Measurements from ENCODE around the gene LMO7.

LMO7 gene

DNA sequence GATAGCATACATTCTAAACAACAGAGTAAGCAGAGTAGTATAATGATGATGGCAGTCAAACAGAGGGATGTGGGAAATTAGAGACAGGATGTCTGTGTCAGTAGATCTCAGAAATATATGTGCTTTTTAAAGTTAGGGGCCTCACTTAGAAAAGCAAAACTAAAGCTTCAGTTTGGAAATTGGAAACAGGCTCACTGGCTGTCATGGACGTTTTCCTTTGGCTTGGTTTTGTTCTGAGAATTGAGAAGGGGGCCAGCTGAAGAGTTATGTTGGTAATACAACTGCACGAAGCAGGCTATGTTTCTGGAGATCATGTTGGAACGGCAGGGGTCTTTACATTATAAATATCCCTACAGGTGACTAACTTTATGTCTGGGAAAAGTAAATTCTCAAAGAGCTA lies 261.3 kb downstream of the LMO7 start:
- H3K4me2 ChIP-seq (ENCODE audit: low read length), result no peak overlapping the region
- TF ChIP-seq, protein P1, sequence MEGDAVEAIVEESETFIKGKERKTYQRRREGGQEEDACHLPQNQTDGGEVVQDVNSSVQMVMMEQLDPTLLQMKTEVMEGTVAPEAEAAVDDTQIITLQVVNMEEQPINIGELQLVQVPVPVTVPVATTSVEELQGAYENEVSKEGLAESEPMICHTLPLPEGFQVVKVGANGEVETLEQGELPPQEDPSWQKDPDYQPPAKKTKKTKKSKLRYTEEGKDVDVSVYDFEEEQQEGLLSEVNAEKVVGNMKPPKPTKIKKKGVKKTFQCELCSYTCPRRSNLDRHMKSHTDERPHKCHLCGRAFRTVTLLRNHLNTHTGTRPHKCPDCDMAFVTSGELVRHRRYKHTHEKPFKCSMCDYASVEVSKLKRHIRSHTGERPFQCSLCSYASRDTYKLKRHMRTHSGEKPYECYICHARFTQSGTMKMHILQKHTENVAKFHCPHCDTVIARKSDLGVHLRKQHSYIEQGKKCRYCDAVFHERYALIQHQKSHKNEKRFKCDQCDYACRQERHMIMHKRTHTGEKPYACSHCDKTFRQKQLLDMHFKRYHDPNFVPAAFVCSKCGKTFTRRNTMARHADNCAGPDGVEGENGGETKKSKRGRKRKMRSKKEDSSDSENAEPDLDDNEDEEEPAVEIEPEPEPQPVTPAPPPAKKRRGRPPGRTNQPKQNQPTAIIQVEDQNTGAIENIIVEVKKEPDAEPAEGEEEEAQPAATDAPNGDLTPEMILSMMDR (IDR thresholded peaks at IDR 0.05), result no peak
- no peak overlapping the region for H3K9ac ChIP-seq
- no peak overlapping the region for H2AFZ ChIP-seq
- H3K27ac ChIP-seq, result no peak overlapping the region
- no peaks in the 10 kb centered on the region for H3K27me3 ChIP-seq (ENCODE audit: control insufficient read depth, insufficient read depth, low read length)
- H3K9me3 ChIP-seq (ENCODE audit: control insufficient read depth, low read length), result no peaks in the 10 kb centered on the region
- no peaks in the 10 kb centered on the region for H3K4me1 ChIP-seq
- H3K79me2 ChIP-seq, result no peaks in the 10 kb centered on the region
- no peak overlapping the region for H3K4me3 ChIP-seq (ENCODE audit: low read depth, low read length)
- H3K36me3 ChIP-seq (ENCODE audit: control insufficient read depth, insufficient read depth, low read length), result no peaks in the 10 kb centered on the region

GRCh38 chr13:75901501-75901900 lies 265.4 kb downstream of the LMO7 start:
- TF ChIP-seq, protein P1 (IDR thresholded peaks at IDR 0.05), result no peak
- H2AFZ ChIP-seq, result no peak overlapping the region
- no peak overlapping the region for H3K4me3 ChIP-seq (ENCODE audit: low read depth, low read length)
- no peaks in the 10 kb centered on the region for H3K79me2 ChIP-seq
- H3K4me2 ChIP-seq (ENCODE audit: low read length), result no peak overlapping the region
- no peak overlapping the region for H3K27ac ChIP-seq
- H3K9me3 ChIP-seq (ENCODE audit: control insufficient read depth, low read length), result no peaks in the 10 kb centered on the region
- H3K4me1 ChIP-seq, result no peaks in the 10 kb centered on the region
- H3K9ac ChIP-seq, result no peak overlapping the region
- no peaks in the 10 kb centered on the region for H3K27me3 ChIP-seq (ENCODE audit: control insufficient read depth, insufficient read depth, low read length)
- H3K36me3 ChIP-seq (ENCODE audit: control insufficient read depth, insufficient read depth, low read length), result no peaks in the 10 kb centered on the region

GRCh38 chr13:75902166-75903104 lies 266.3 kb downstream of the LMO7 start:
- Histone ChIP-seq H3K9me3 (ENCODE audit: control insufficient read depth, low read length) (no peaks in the 10 kb centered on the region), H3K36me3 (ENCODE audit: control insufficient read depth, insufficient read depth, low read length) (no peaks in the 10 kb centered on the region), H3K27ac (no peak overlapping the region), H2AFZ (no peak overlapping the region), H3K79me2 (no peaks in the 10 kb centered on the region), H3K4me2 (ENCODE audit: low read length) (no peak overlapping the region), H3K9ac (no peak overlapping the region), H3K4me1 (no peaks in the 10 kb centered on the region), H3K27me3 (ENCODE audit: control insufficient read depth, insufficient read depth, low read length) (no peaks in the 10 kb centered on the region), H3K4me3 (ENCODE audit: low read depth, low read length) (no peak overlapping the region)
- TF ChIP-seq, protein P1 (IDR thresholded peaks at IDR 0.05), result no peak

DNA sequence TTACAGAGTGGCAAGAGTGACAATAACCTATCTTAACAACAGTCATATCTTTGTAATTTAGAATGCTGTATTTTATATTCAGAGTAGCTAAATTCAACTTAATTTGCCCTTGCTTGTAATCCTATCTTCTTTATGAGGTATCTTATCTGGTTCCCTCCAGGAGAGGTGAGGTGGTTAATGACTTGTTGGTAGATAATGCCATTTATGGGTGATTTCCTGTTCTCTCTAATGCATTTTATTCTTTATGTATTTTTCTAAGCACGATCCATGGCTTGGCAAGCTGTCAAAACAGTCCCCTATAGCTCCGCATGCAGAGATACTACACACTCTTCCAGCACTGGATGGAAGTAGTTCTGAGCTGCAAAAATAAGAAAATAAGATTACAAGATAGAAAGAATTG lies 267.9 kb downstream of the LMO7 start:
- Histone ChIP-seq H3K4me1 (no peaks in the 10 kb centered on the region), H3K4me3 (ENCODE audit: low read depth, low read length) (no peak overlapping the region), H3K4me2 (ENCODE audit: low read length) (no peak overlapping the region), H3K79me2 (no peaks in the 10 kb centered on the region), H3K27ac (no peak overlapping the region), H3K9me3 (ENCODE audit: control insufficient read depth, low read length) (no peaks in the 10 kb centered on the region), H2AFZ (no peak overlapping the region), H3K9ac (no peak overlapping the region), H3K36me3 (ENCODE audit: control insufficient read depth, insufficient read depth, low read length) (no peaks in the 10 kb centered on the region), H3K27me3 (ENCODE audit: control insufficient read depth, insufficient read depth, low read length) (no peaks in the 10 kb centered on the region)
- TF ChIP-seq, protein P1 (IDR thresholded peaks at IDR 0.05), result no peak

GRCh38 chr13:75906315-75906714 lies 270.2 kb downstream of the LMO7 start:
- TF ChIP-seq, protein P1 (IDR thresholded peaks at IDR 0.05), result no peak
- Histone ChIP-seq H3K27me3 (ENCODE audit: control insufficient read depth, insufficient read depth, low read length) (no peaks in the 10 kb centered on the region), H3K4me2 (ENCODE audit: low read length) (no peak overlapping the region), H3K27ac (no peak overlapping the region), H3K9me3 (ENCODE audit: control insufficient read depth, low read length) (no peaks in the 10 kb centered on the region), H3K4me3 (ENCODE audit: low read depth, low read length) (no peak overlapping the region), H2AFZ (no peak overlapping the region), H3K4me1 (no peaks in the 10 kb centered on the region), H3K36me3 (ENCODE audit: control insufficient read depth, insufficient read depth, low read length) (no peaks in the 10 kb centered on the region), H3K79me2 (no peaks in the 10 kb centered on the region), H3K9ac (no peak overlapping the region)

Measured in parathyroid adenoma (tissue), 2 donors.